Fibroblast of lung (primary cell): ENCODE results near the gene CALN1.

Source experiments
- CTCF ChIP-seq, 2 donors: IDR thresholded peaks in 1 of 2; conservative IDR thresholded peaks in 1 of 2; 1 replicate in 1 of 2; 2 replicates in 1 of 2; pipeline ENCODE4 v1.5.1; 2011 to 2012; ENCODE audit warnings: low read length in 2 of 2, control low read depth in 1 of 2, inconsistent platforms in 1 of 2, low read depth in 1 of 2, mild to moderate bottlenecking in 1 of 2
- EZH2 ChIP-seq: IDR thresholded peaks from 2 replicates; pipeline ENCODE4 v1.5.1; 2012; ENCODE audit warnings: low read length, control low read depth, mild to moderate bottlenecking; ENCODE audit errors: missing control alignments

- TF ChIP-seq CTCF (conservative IDR thresholded peaks at IDR 0.05 in 1 of 2, IDR thresholded peaks at IDR 0.05 in 1 of 2; ENCODE audit: low read depth in 1 of 2, low read length in 2 of 2) (no peak), EZH2 (no peak)
Measured at GRCh38 chr7:72297636-72298035, 114.5 kb downstream of the CALN1 start.
